ENCODE data around the gene HTT-AS.

HTT-AS gene

DNA sequence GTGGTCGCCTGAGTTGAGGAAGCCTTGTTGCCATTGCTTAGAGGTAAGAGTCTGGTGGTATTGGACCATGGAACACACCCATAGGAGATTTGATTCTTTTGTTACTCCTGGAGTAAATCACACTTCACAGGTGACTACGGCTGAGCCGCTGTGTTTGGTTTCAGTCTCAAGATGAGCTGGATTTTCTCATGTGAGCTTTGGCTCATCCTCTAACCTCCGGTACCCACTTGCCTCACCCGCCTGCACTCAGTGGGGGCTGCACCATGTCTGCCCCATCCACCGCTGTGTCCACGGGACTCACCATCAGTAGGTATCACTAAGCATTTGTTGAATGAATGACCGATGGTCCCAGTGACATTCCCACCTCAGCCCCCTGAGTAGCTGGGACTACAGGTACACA is 52.7 kb downstream of the HTT-AS start:
- peak overlapping the region; percentile 91 for H3K4me2 ChIP-seq (ENCODE audit: low read length)
- H3K9ac ChIP-seq (ENCODE audit: low read length) = 0 out of 2 replicates have a peak overlapping the region, but pooled peaks have one; percentile 41
- peaks cover 49% of the 10 kb centered on the region for H3K27me3 ChIP-seq (ENCODE audit: low read depth, low read length)
- H4K20me1 ChIP-seq (ENCODE audit: insufficient read depth, low read length) = no peaks in the 10 kb centered on the region
- peak overlapping the region; percentile 44 for H3K27ac ChIP-seq (ENCODE audit: low read length)
- TF ChIP-seq EZH2phosphoT487 (IDR thresholded peaks at IDR 0.05; ENCODE audit: low read depth) = no peak
- TF ChIP-seq, protein P1, sequence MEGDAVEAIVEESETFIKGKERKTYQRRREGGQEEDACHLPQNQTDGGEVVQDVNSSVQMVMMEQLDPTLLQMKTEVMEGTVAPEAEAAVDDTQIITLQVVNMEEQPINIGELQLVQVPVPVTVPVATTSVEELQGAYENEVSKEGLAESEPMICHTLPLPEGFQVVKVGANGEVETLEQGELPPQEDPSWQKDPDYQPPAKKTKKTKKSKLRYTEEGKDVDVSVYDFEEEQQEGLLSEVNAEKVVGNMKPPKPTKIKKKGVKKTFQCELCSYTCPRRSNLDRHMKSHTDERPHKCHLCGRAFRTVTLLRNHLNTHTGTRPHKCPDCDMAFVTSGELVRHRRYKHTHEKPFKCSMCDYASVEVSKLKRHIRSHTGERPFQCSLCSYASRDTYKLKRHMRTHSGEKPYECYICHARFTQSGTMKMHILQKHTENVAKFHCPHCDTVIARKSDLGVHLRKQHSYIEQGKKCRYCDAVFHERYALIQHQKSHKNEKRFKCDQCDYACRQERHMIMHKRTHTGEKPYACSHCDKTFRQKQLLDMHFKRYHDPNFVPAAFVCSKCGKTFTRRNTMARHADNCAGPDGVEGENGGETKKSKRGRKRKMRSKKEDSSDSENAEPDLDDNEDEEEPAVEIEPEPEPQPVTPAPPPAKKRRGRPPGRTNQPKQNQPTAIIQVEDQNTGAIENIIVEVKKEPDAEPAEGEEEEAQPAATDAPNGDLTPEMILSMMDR (IDR thresholded peaks at IDR 0.05; ENCODE audit: low read depth, low read length) = no peak
- H3K9me3 ChIP-seq (ENCODE audit: insufficient read depth, low read length) = 0 out of 2 replicates have a peak, but pooled peaks cover 7% of the 10 kb centered on the region
- H3K79me2 ChIP-seq (ENCODE audit: low read length) = no peaks in the 10 kb centered on the region
- H3K4me3 ChIP-seq (ENCODE audit: low read length) = peak overlapping the region; percentile 71
- peaks cover 45% of the 10 kb centered on the region for H3K4me1 ChIP-seq (ENCODE audit: low read length)
- H3K36me3 ChIP-seq (replicated peaks; ENCODE audit: low read depth, low read length) = no peaks in the 10 kb centered on the region
- H2AFZ ChIP-seq (ENCODE audit: low read depth, low read length) = 0 out of 2 replicates have a peak overlapping the region, but pooled peaks have one; percentile 6

DNA sequence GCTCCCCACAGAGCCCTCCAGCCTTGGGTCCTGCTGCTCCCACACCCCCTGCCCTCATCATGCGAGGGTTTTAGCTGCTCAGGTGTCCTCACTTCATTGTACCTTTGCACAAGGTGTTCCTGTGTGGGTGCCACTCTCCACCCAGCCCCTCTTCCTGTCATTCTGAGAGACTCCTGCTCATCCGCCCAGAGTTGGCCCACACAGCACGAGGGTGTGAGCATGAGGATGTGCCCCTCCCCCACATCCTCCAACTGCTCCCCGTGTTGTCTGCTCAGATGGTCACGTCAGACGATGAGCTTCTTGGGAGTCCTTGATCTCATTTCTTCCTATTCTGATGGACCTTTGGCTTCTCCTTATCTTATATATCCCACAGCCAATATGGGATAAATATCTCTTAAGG is 53.2 kb downstream of the HTT-AS start:
- peak overlapping the region; percentile 71 for H3K4me3 ChIP-seq (ENCODE audit: low read length)
- no peaks in the 10 kb centered on the region for H3K79me2 ChIP-seq (ENCODE audit: low read length)
- H3K27ac ChIP-seq (ENCODE audit: low read length) = no peak overlapping the region
- peak overlapping the region; percentile 91 for H3K4me2 ChIP-seq (ENCODE audit: low read length)
- no peak overlapping the region for H2AFZ ChIP-seq (ENCODE audit: low read depth, low read length)
- peaks cover 45% of the 10 kb centered on the region for H3K4me1 ChIP-seq (ENCODE audit: low read length)
- no peaks in the 10 kb centered on the region for H4K20me1 ChIP-seq (ENCODE audit: insufficient read depth, low read length)
- H3K9me3 ChIP-seq (ENCODE audit: insufficient read depth, low read length) = 0 out of 2 replicates have a peak, but pooled peaks cover 7% of the 10 kb centered on the region
- TF ChIP-seq EZH2phosphoT487 (IDR thresholded peaks at IDR 0.05; ENCODE audit: low read depth) = no peak
- TF ChIP-seq, protein P1 (IDR thresholded peaks at IDR 0.05; ENCODE audit: low read depth, low read length) = no peak
- peaks cover 51% of the 10 kb centered on the region for H3K27me3 ChIP-seq (ENCODE audit: low read depth, low read length)
- H3K36me3 ChIP-seq (replicated peaks; ENCODE audit: low read depth, low read length) = no peaks in the 10 kb centered on the region
- H3K9ac ChIP-seq (ENCODE audit: low read length) = no peak overlapping the region

DNA sequence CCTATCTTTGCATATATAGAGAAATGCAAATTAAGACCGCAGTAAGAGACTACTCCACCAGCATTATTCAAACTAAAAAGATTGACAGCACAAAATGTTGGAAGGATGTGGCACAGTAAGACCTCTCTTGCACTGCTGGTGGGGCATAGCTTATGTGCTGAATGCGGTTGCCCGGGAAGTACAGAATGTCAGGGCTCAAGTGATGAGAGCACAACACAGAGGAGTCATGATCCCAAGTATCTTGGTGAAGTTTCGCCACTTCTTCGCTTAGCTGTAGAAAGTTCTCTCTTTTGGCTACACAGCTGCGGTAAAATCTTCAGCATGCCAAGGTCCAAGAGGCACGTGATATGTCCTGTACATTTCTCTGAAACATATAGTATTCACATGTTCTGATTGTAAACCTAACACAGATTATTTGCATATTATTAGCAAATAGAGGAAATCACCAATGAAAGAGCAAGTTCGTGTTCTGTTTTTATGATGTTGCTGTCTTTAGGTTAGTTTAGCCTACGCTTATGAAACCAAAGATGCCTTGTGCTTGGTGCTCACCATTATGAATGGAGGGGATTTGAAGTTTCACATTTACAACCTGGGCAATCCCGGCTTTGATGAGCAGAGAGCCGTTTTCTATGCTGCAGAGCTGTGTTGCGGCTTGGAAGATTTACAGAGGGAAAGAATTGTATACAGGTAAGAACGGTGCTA is 55.0 kb downstream of the HTT-AS start:
- H4K20me1 ChIP-seq (ENCODE audit: insufficient read depth, low read length) = no peaks in the 10 kb centered on the region
- 0 out of 2 replicates have a peak, but pooled peaks cover 7% of the 10 kb centered on the region for H3K9me3 ChIP-seq (ENCODE audit: insufficient read depth, low read length)
- no peak overlapping the region for H3K27ac ChIP-seq (ENCODE audit: low read length)
- H3K79me2 ChIP-seq (ENCODE audit: low read length) = no peaks in the 10 kb centered on the region
- peak overlapping the region; percentile 39 for H3K4me2 ChIP-seq (ENCODE audit: low read length)
- H3K4me3 ChIP-seq (ENCODE audit: low read length) = peak overlapping the region; percentile 3; the same call in 1 of the 2 replicates
- H3K9ac ChIP-seq (ENCODE audit: low read length) = no peak overlapping the region
- H3K36me3 ChIP-seq (replicated peaks; ENCODE audit: low read depth, low read length) = no peaks in the 10 kb centered on the region
- peaks cover 57% of the 10 kb centered on the region for H3K27me3 ChIP-seq (ENCODE audit: low read depth, low read length)
- no peak overlapping the region for H2AFZ ChIP-seq (ENCODE audit: low read depth, low read length)
- no peak for TF ChIP-seq EZH2phosphoT487 (IDR thresholded peaks at IDR 0.05; ENCODE audit: low read depth)
- TF ChIP-seq, protein P1 (IDR thresholded peaks at IDR 0.05; ENCODE audit: low read depth, low read length) = no peak
- peaks cover 47% of the 10 kb centered on the region for H3K4me1 ChIP-seq (ENCODE audit: low read length)

DNA sequence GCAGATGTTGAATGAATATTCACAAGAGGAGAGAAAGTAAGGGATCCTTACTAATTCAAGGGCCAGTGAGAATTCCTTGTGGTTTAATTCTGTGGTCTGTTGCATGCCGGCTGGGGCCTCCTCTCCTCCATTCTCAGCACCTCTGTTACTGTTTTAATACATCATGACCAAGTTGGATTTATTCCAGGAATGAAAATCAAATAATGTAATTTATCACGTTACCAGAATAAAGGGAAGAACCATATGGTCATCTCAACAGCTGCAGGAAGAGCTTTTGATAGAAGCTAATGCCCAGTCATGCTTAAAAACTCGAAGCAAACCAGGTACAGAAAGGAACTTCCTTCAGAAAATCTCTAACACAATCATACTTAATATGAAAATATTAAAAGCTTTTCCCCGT is 56.8 kb downstream of the HTT-AS start:
- Histone ChIP-seq H3K9ac (ENCODE audit: low read length) (no peak overlapping the region), H3K79me2 (ENCODE audit: low read length) (no peaks in the 10 kb centered on the region), H3K4me1 (ENCODE audit: low read length) (peaks cover 49% of the 10 kb centered on the region), H3K9me3 (ENCODE audit: insufficient read depth, low read length) (no peaks in the 10 kb centered on the region), H3K27me3 (ENCODE audit: low read depth, low read length) (peaks cover 50% of the 10 kb centered on the region), H4K20me1 (ENCODE audit: insufficient read depth, low read length) (no peaks in the 10 kb centered on the region), H3K27ac (ENCODE audit: low read length) (no peak overlapping the region), H2AFZ (ENCODE audit: low read depth, low read length) (no peak overlapping the region), H3K4me3 (ENCODE audit: low read length) (no peak overlapping the region), H3K4me2 (ENCODE audit: low read length) (no peak overlapping the region), H3K36me3 (replicated peaks; ENCODE audit: low read depth, low read length) (no peaks in the 10 kb centered on the region)
- TF ChIP-seq, protein P1 (IDR thresholded peaks at IDR 0.05; ENCODE audit: low read depth, low read length) = no peak
- no peak for TF ChIP-seq EZH2phosphoT487 (IDR thresholded peaks at IDR 0.05; ENCODE audit: low read depth)
